HEK293 (cell line): Measurements from ENCODE around the gene MAP1LC3A.

Source experiments
- CTCF ChIA-PET: fragments of 350-600 bp; formaldehyde crosslinking; extraction: SDS; loops from one replicate; lab custom pipeline; 2021; ENCODE audit warnings: antibody characterized with exemption; lab: Yijun Ruan, JAX
- POLR2A ChIA-PET: fragments of 300-600 bp; formaldehyde crosslinking; extraction: SDS; loops from one replicate; lab custom pipeline; 2020; ENCODE audit warnings: antibody characterized with exemption, inconsistent platforms; lab: Yijun Ruan, JAX
- H3K27ac ChIP-seq: fragments of 200-500 bp; sonication (Bioruptor generic); 2 replicates; pipeline ENCODE4 v1.5.1; 2014; ENCODE audit warnings: low read depth, low read length, control low read depth, inconsistent platforms; ENCODE audit errors: extremely low read depth
- H3K36me3 ChIP-seq, 2 experiments: fragments of 200-500 bp in 1 of 2; sonication (Bioruptor generic) in 1 of 2; 1 replicate in 1 of 2; 2 replicates in 1 of 2; pipeline ENCODE4 v1.5.1; 2014 to 2017; ENCODE audit warnings: inconsistent platforms in 2 of 2, low read length in 2 of 2; ENCODE audit not compliant: control insufficient read depth in 2 of 2, insufficient read depth in 1 of 2
- H3K4me1 ChIP-seq: fragments of 200-500 bp; sonication (Bioruptor generic); 2 replicates; pipeline ENCODE4 v1.5.1; 2014; ENCODE audit warnings: mild to moderate bottlenecking, low read length, inconsistent platforms; ENCODE audit not compliant: control insufficient read depth, insufficient read depth
- H3K4me3 ChIP-seq: 2 replicates; pipeline ENCODE4 v1.5.1; 2011; ENCODE audit warnings: low read depth, mild to moderate bottlenecking, control low read depth, low read length, moderate library complexity
- H3K9me3 ChIP-seq: fragments of 200-500 bp; sonication (Bioruptor generic); 2 replicates; pipeline ENCODE4 v1.5.1; 2014; ENCODE audit warnings: low read depth, low read length, inconsistent platforms; ENCODE audit not compliant: control insufficient read depth, insufficient read depth
- CTCF ChIP-seq: fragments of 450-650 bp; formaldehyde crosslinking; IDR thresholded peaks from 2 replicates; pipeline ENCODE4 v1.5.1; 2016; ENCODE audit warnings: missing biosample characterization, missing genetic modification characterization
- GLI2 ChIP-seq: fragments of 450-650 bp; formaldehyde crosslinking; IDR thresholded peaks from 2 replicates; pipeline ENCODE4; 2017; ENCODE audit warnings: missing biosample characterization, missing genetic modification characterization, low read depth, borderline replicate concordance
- INSM2 ChIP-seq: fragments of 450-650 bp; formaldehyde crosslinking; IDR thresholded peaks from 2 replicates; pipeline ENCODE4 v1.5.1; 2016; ENCODE audit warnings: missing biosample characterization, missing genetic modification characterization
- MEIS1 ChIP-seq: sonication (generic); formaldehyde crosslinking; IDR thresholded peaks from 2 replicates; pipeline ENCODE4 v1.8.1; 2022; ENCODE audit warnings: missing genetic modification reagents, mild to moderate bottlenecking, borderline replicate concordance
- OVOL3 ChIP-seq: fragments of 450-650 bp; formaldehyde crosslinking; IDR thresholded peaks from 2 replicates; pipeline ENCODE4 v1.5.1; 2016; ENCODE audit warnings: missing biosample characterization, missing genetic modification characterization
- SCRT1 ChIP-seq: fragments of 450-650 bp; formaldehyde crosslinking; IDR thresholded peaks from 2 replicates; pipeline ENCODE4 v1.5.1; 2016; ENCODE audit warnings: missing biosample characterization, missing genetic modification characterization, borderline replicate concordance
- SCRT2 ChIP-seq: fragments of 450-650 bp; formaldehyde crosslinking; IDR thresholded peaks from 2 replicates; pipeline ENCODE4 v1.5.1; 2016; ENCODE audit warnings: missing biosample characterization, missing genetic modification characterization
- ZIC2 ChIP-seq: fragments of 450-650 bp; formaldehyde crosslinking; IDR thresholded peaks from 2 replicates; pipeline ENCODE4 v1.5.1; 2016; ENCODE audit warnings: missing biosample characterization, missing genetic modification characterization
- ZNF280C ChIP-seq: fragments of 450-650 bp; formaldehyde crosslinking; IDR thresholded peaks from 2 replicates; pipeline ENCODE4 v1.5.1; 2016; ENCODE audit warnings: missing biosample characterization, missing genetic modification characterization
- ZNF416 ChIP-seq: fragments of 450-650 bp; formaldehyde crosslinking; IDR thresholded peaks from 2 replicates; pipeline ENCODE4 v1.5.1; 2016; ENCODE audit warnings: missing biosample characterization, missing genetic modification characterization
- ZNF426 ChIP-seq: fragments of 450-650 bp; formaldehyde crosslinking; IDR thresholded peaks from 2 replicates; pipeline ENCODE4 v1.5.1; 2017; ENCODE audit warnings: missing biosample characterization, missing genetic modification characterization, mild to moderate bottlenecking, inconsistent platforms, moderate library complexity
- ZNF513 ChIP-seq: fragments of 450-650 bp; IDR thresholded peaks from 2 replicates; pipeline ENCODE4 v1.5.1; 2018; ENCODE audit warnings: missing biosample characterization, missing genetic modification characterization
- ZNF596 ChIP-seq: fragments of 450-650 bp; IDR thresholded peaks from 2 replicates; pipeline ENCODE4 v1.5.0; 2018; ENCODE audit warnings: missing biosample characterization, mild to moderate bottlenecking, missing genetic modification characterization, moderate library complexity
- TF ChIP-seq, protein P1 (sequence below): fragments of 450-650 bp; formaldehyde crosslinking; IDR thresholded peaks from 2 replicates; pipeline ENCODE4 v1.5.1; 2016; ENCODE audit warnings: missing biosample characterization, missing genetic modification characterization
- TF ChIP-seq, protein P2 (sequence below): fragments of 450-650 bp; formaldehyde crosslinking; IDR thresholded peaks from 2 replicates; pipeline ENCODE4 v1.5.1; 2016; ENCODE audit warnings: missing biosample characterization, missing genetic modification characterization, borderline replicate concordance

The MAP1LC3A gene

GRCh38 chr20:34537651-34538050 lies 20.9 kb upstream of the MAP1LC3A start:
- ChIA-PET CTCF (interaction anchor here (0.6 to 3.4 kb wide), 9 partner anchors 7 to 1052 kb away, joined by 3 to 22 read pairs (median 4); no protein-coding TSS in a partner anchor), POLR2A (no interaction called here)
- Histone ChIP-seq H3K4me3 (no peak overlapping the region), H3K9me3 (no peaks in the 10 kb centered on the region), H3K27ac (no peak overlapping the region), H3K36me3 (peaks cover 0 to 90% of the 10 kb centered on the region in 2 experiments; a peak in 2 of 3 replicates), H3K4me1 (no peaks in the 10 kb centered on the region)
- TF ChIP-seq, protein P1, sequence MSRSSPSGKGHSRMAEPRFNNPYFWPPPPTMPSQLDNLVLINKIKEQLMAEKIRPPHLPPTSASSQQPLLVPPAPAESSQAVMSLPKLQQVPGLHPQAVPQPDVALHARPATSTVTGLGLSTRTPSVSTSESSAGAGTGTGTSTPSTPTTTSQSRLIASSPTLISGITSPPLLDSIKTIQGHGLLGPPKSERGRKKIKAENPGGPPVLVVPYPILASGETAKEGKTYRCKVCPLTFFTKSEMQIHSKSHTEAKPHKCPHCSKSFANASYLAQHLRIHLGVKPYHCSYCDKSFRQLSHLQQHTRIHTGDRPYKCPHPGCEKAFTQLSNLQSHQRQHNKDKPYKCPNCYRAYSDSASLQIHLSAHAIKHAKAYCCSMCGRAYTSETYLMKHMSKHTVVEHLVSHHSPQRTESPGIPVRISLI, result no peak
- TF ChIP-seq ZNF280C (tag by site-specific recombination) (no peak), ZNF426 (tag by site-specific recombination) (no peak)

- Histone ChIP-seq H3K9me3 (no peaks in the 10 kb centered on the region), H3K36me3 (peaks cover 0 to 81% of the 10 kb centered on the region in 2 experiments; a peak in 2 of 3 replicates), H3K4me3 (no peak overlapping the region), H3K27ac (no peak overlapping the region), H3K4me1 (no peaks in the 10 kb centered on the region)
- ChIA-PET CTCF (interaction anchor here (0.5 to 3.4 kb wide), 10 partner anchors 8 to 728 kb away, joined by 3 to 22 read pairs (median 4); no protein-coding TSS in a partner anchor), POLR2A (no interaction called here)
- TF ChIP-seq SCRT2 (peak; percentile 86), CTCF (tag by site-specific recombination) (peak; percentile 70), SCRT1 (tag by site-specific recombination) (peak; percentile 79), ZIC2 (tag by site-specific recombination) (no peak)
Measured at GRCh38 chr20:34538671-34539123, 19.8 kb upstream of the MAP1LC3A start.

GRCh38 chr20:34539756-34540155 lies 18.8 kb upstream of the MAP1LC3A start:
- Histone ChIP-seq H3K9me3 (no peaks in the 10 kb centered on the region), H3K27ac (no peak overlapping the region), H3K4me3 (no peak overlapping the region), H3K4me1 (no peaks in the 10 kb centered on the region), H3K36me3 (peaks cover 0 to 74% of the 10 kb centered on the region in 2 experiments; a peak in 2 of 3 replicates)
- ChIA-PET POLR2A (interaction anchor here (0.6 to 1.0 kb wide), 2 partner anchors 237 to 1299 kb away, joined by 3 to 8 read pairs; partner anchors contain the start of gene AHCY), CTCF (interaction anchor here (0.6 to 3.4 kb wide), 9 partner anchors 10 to 907 kb away, joined by 3 to 22 read pairs (median 7); partner anchors contain the start of gene MAP1LC3A)
- TF ChIP-seq MEIS1 (CRISPR knock-in tag), result no peak
- no peak for TF ChIP-seq ZNF513 (tag by site-specific recombination)
- no peak for TF ChIP-seq INSM2 (tag by site-specific recombination)
- no peak for TF ChIP-seq SCRT2
- no peak for TF ChIP-seq GLI2 (tag by site-specific recombination)
- TF ChIP-seq OVOL3 (tag by site-specific recombination), result no peak
- no peak for TF ChIP-seq ZNF416
- TF ChIP-seq, protein P2, sequence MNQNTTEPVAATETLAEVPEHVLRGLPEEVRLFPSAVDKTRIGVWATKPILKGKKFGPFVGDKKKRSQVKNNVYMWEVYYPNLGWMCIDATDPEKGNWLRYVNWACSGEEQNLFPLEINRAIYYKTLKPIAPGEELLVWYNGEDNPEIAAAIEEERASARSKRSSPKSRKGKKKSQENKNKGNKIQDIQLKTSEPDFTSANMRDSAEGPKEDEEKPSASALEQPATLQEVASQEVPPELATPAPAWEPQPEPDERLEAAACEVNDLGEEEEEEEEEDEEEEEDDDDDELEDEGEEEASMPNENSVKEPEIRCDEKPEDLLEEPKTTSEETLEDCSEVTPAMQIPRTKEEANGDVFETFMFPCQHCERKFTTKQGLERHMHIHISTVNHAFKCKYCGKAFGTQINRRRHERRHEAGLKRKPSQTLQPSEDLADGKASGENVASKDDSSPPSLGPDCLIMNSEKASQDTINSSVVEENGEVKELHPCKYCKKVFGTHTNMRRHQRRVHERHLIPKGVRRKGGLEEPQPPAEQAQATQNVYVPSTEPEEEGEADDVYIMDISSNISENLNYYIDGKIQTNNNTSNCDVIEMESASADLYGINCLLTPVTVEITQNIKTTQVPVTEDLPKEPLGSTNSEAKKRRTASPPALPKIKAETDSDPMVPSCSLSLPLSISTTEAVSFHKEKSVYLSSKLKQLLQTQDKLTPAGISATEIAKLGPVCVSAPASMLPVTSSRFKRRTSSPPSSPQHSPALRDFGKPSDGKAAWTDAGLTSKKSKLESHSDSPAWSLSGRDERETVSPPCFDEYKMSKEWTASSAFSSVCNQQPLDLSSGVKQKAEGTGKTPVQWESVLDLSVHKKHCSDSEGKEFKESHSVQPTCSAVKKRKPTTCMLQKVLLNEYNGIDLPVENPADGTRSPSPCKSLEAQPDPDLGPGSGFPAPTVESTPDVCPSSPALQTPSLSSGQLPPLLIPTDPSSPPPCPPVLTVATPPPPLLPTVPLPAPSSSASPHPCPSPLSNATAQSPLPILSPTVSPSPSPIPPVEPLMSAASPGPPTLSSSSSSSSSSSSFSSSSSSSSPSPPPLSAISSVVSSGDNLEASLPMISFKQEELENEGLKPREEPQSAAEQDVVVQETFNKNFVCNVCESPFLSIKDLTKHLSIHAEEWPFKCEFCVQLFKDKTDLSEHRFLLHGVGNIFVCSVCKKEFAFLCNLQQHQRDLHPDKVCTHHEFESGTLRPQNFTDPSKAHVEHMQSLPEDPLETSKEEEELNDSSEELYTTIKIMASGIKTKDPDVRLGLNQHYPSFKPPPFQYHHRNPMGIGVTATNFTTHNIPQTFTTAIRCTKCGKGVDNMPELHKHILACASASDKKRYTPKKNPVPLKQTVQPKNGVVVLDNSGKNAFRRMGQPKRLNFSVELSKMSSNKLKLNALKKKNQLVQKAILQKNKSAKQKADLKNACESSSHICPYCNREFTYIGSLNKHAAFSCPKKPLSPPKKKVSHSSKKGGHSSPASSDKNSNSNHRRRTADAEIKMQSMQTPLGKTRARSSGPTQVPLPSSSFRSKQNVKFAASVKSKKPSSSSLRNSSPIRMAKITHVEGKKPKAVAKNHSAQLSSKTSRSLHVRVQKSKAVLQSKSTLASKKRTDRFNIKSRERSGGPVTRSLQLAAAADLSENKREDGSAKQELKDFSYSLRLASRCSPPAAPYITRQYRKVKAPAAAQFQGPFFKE (tag by site-specific recombination), result no peak
- no peak for TF ChIP-seq ZNF596
